ENCODE results near the gene B9D2.
"Not testable (repeated sequence)": the region's sequence is repeated elsewhere in the genome, so short reads cannot be mapped to it uniquely, and the experiment has no call there.

Gene B9D2

DNA sequence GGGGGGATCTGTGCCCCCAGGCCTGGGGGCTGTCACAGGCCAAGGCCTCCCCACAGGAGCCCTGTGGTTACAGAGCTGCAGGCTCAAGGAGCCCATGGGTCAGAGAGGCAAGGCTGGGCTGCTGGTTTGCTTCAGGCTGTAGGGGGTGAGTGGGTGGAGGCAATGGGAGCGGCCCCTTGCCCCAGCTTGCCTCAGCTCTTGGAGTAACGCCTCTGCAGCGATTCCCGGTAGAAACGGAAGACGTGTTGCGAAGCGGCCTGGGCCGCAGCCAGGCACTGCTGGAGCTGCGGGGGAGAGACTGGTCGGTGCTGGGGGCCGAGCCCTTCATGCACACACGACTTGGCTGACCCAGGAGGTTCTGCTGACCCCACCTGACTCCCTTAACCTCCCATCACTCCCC is 22.5 kb upstream of the B9D2 start:
- TF ChIP-seq, protein P1, sequence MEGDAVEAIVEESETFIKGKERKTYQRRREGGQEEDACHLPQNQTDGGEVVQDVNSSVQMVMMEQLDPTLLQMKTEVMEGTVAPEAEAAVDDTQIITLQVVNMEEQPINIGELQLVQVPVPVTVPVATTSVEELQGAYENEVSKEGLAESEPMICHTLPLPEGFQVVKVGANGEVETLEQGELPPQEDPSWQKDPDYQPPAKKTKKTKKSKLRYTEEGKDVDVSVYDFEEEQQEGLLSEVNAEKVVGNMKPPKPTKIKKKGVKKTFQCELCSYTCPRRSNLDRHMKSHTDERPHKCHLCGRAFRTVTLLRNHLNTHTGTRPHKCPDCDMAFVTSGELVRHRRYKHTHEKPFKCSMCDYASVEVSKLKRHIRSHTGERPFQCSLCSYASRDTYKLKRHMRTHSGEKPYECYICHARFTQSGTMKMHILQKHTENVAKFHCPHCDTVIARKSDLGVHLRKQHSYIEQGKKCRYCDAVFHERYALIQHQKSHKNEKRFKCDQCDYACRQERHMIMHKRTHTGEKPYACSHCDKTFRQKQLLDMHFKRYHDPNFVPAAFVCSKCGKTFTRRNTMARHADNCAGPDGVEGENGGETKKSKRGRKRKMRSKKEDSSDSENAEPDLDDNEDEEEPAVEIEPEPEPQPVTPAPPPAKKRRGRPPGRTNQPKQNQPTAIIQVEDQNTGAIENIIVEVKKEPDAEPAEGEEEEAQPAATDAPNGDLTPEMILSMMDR (conservative IDR thresholded peaks at IDR 0.05) = no peak
- H3K27ac ChIP-seq = no peak overlapping the region

DNA sequence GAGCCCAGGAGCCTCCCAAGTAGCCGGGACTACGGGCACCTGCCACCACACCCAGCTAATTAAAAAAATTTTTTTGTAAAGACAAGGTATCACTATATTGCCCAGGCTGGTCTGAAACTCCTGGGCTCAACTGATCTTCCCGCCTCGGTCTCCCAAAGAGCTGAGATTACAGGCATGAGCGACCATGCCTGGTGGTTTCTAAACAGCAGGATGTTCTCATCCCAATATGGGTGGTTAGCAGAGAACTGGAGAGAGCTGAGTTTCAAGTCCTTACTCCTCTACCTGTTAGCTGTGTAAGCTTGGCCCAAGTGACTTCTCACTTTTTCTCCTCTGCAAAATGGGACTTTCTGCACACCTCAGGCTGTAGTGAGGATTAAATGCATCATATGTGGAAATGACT is 20.4 kb upstream of the B9D2 start:
- TF ChIP-seq, protein P1 (conservative IDR thresholded peaks at IDR 0.05) = no peak

DNA sequence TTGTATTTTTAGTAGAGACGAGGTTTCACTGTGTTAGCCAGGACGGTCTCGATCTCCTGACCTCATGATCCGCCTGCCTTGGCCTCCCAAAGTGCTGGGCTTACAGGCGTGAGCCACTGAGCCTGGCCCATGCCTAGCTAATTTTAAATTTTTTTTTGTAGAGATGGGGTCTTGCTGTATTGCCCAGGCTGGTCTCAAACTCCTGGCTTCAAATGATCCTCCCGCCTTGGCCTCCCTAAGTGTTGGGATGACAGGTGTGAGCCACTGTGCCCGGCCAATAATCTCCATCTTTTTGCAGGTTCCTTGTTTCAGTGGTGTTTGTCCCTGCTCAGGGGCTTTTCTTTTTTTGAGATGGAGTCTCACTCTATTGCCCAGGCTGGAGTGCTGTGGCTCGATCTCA is 17.6 kb upstream of the B9D2 start:
- not testable (repeated sequence) for H3K27ac ChIP-seq

More for the DNA sequence above, 20.4 kb upstream of the B9D2 start:
- no peak overlapping the region for H3K27ac ChIP-seq

DNA sequence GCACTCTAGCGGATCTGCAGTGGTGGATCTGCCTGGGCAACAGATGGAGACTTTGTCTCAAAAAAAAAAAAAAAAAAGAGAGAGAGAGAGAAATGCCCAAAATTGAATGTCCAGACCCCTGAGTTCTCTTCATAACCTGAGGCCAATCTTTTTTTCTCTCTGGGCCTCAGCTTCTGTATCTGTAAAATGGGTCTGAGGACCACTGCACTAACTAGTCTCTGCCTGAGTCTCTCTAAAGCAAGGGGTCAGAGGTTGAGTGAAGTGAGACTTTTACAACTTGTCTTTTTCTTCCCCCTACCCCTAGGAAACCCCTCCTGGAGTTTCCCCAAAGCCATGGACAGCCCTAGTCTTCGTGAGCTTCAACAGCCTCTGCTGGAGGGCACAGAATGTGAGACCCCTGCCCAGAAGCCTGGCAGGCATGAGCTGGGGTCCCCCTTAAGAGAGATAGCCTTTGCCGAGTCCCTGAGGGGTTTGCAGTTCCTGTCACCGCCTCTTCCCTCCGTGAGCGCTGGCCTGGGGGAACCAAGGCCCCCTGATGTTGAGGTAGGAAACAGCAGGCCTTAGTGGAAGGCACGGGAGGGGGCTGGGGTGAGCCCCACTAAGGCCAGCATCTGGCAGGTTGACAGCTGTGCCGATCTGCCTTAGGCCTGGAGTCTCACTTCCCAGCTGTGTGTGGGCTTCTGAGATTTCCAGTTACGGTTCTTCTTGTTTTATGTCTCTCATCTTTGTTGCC is 14.2 kb upstream of the B9D2 start:
- TF ChIP-seq, protein P1 (conservative IDR thresholded peaks at IDR 0.05) = no peak
- H3K27ac ChIP-seq = no peak overlapping the region

DNA sequence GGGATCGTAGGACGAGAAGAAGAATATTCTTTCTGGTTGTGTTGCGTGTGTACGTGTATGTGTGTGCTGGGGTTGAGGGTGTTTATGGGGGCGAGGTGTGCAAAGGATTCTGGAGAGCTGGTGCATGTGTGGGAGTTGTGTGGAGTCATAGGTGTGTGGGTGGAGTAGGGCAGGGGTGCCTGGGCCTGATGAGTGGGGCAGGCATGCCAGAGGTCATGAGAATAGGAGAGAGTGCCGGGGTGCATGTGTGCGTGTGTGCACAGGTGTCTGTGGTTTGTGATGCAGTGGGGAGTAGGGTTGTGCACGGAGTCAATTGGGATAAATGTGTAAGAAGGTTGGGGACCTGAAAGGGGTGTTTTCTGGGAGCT is 13.0 kb upstream of the B9D2 start:
- TF ChIP-seq, protein P1 (conservative IDR thresholded peaks at IDR 0.05) = no peak
- H3K27ac ChIP-seq = no peak overlapping the region

DNA sequence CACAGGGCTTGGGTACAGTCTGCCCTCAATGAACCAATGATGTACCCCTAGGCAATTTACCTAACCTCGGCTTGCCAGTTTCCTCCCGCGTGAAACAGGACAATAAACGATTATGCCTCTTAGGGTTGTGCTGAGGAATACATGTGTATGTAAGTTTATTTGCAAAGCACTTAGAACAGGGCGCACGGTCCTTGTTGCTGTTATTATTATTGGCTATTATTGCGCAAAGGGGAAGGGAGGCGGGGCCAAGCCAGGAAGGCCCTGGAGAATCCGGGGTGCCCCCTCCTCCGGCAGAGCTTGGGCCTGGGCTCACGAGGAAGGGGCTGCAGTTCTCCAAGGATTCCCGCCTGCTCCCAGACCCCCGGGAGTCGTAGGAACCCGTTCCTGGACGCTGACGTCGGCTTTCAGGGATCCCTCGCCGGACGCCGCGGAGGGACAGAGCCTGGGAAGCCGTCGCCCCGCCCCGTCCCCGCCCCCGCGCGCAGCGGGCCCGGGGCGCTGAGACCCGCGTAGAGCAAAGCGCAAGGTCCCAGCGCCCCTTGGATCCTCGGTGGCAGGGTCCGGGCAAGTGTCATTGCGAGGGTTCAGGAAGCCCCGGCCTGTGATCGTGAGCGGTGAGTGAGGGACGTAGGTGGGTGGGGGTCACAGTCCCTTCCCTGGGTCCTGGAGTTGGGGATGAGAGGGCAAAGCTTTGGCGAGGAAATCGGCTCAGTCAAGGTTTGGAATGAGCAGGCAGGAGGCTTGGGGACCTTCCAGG is 12.5 kb upstream of the B9D2 start, which contains the start of gene TMEM91:
TMEM91 (plus strand) TSS at position 293 of the 757 bp plus-strand sequence. CDS start 1,777 bp downstream, outside the sequence.
- TF ChIP-seq, protein P1 (conservative IDR thresholded peaks at IDR 0.05) = no peak
- H3K27ac ChIP-seq = no peak within 1 kb of the TSS

DNA sequence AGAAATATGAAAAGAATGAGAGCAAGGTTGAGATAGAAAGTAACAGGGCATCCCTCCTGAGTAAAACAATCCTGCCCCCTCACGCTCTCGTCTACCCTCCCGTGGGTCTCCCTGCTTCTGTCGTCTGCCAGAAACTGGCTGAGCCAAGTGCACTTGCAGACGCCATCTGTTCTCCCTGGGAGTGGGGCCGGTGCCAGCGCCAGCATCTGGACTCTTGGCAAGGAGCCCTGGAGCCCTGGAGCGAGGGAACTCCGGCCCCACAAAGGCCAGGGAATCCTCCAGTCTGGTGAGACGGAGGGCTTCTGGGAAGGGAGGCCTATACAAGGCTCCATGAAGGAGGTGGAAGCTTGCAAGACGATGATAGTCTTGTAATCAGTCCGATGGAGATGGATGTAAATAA is 10.0 kb upstream of the B9D2 start:
- H3K27ac ChIP-seq = peak overlapping the region; percentile 35
- TF ChIP-seq, protein P1 (conservative IDR thresholded peaks at IDR 0.05) = no peak

DNA sequence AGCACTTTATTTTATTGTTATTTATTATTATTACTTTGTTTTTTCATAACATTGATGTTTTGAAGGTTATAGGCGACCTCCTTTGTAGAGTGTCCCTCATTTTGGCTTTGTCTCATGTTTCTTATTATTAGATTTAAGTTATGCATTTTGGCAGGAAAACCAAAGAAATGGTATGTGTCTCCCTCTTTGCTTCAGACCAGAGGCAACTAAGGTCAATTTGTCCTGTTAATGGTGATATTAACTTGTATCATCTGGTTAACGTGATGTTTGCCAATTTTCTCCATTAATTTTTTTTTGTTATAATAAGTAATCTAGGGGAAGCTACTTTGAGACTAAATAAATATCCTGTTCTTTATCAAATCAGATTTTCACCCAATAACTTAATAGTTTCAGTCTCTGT is 8.6 kb upstream of the B9D2 start:
- TF ChIP-seq, protein P1 (conservative IDR thresholded peaks at IDR 0.05) = no peak

More for the DNA sequence above, 8.6 kb upstream of the B9D2 start:
- no peak overlapping the region for H3K27ac ChIP-seq

Measured in VCaP (cell line).